ENCODE data around the gene CPTP.

CPTP gene

DNA sequence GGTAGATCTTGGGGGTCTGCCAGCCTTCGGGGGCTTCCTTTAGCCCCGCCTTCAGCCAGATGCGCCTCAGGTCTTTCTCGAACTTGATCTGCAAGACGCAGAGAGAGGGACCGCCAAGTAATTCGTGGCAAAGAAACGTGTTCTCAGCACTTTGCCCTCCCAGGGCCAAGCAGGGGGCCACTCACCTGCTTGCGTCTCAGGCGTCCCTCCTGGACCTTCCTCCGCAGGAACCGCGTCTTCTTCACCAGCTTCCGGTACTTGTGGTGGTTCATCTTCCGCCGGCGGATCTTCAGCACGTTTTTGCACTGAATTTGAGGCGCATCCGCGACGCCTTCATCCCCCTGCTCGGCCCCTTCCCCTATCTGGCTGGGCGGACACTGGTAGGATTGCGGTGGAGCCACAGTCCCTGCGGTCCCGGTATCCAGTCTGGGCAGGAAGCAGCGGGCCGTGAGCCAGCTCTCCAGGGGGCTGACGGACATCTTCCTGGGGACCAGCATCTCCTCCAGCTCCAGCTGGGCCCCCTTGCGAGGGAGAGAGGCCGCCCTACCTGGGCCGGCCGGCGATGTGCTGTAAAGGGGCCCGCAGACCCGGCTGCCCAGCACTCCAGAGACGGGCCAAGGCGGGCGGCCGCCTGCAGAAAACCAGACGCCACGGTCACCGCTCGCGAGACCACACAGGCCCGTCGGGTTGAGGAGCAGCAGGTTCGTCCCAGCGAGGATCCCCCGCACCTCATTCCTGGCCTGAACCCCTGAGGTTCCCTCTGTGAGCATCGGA is 49.4 kb downstream of the CPTP start:
- Histone ChIP-seq H3K9me2 (replicated peaks; ENCODE audit: insufficient read depth, low read length) (no peaks in the 10 kb centered on the region), H3K4me2 (ENCODE audit: low read depth, low read length, poor library complexity, severe bottlenecking) (peak overlapping the region; percentile 90), H3K27ac (ENCODE audit: low read depth, low read length) (no peak overlapping the region), H3K9me3 (ENCODE audit: insufficient read depth, low read length) (no peaks in the 10 kb centered on the region), H2AFZ (ENCODE audit: low read depth, low read length, severe bottlenecking) (no peak overlapping the region), H3K4me3 (ENCODE audit: insufficient read depth, low read length, poor library complexity, severe bottlenecking) (peak overlapping the region; percentile 97), H3F3A (ENCODE audit: insufficient read depth) (peaks cover 19% of the 10 kb centered on the region), H3K9ac (ENCODE audit: low read length) (peak overlapping the region; percentile 99), H3K79me2 (ENCODE audit: insufficient read depth, low read length) (peaks cover 18% of the 10 kb centered on the region), H3K36me3 (ENCODE audit: low read length) (no peaks in the 10 kb centered on the region), H4K20me1 (ENCODE audit: low read depth, low read length) (no peaks in the 10 kb centered on the region), H3K27me3 (ENCODE audit: low read length) (no peaks in the 10 kb centered on the region)
- TF ChIP-seq, protein P1, sequence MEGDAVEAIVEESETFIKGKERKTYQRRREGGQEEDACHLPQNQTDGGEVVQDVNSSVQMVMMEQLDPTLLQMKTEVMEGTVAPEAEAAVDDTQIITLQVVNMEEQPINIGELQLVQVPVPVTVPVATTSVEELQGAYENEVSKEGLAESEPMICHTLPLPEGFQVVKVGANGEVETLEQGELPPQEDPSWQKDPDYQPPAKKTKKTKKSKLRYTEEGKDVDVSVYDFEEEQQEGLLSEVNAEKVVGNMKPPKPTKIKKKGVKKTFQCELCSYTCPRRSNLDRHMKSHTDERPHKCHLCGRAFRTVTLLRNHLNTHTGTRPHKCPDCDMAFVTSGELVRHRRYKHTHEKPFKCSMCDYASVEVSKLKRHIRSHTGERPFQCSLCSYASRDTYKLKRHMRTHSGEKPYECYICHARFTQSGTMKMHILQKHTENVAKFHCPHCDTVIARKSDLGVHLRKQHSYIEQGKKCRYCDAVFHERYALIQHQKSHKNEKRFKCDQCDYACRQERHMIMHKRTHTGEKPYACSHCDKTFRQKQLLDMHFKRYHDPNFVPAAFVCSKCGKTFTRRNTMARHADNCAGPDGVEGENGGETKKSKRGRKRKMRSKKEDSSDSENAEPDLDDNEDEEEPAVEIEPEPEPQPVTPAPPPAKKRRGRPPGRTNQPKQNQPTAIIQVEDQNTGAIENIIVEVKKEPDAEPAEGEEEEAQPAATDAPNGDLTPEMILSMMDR (IDR thresholded peaks at IDR 0.05; ENCODE audit: insufficient read depth, low read length, poor library complexity, severe bottlenecking) = no peak
- no peak for TF ChIP-seq EZH2phosphoT487 (conservative IDR thresholded peaks at IDR 0.05; ENCODE audit: low read length)

GRCh38 chr1:1374589-1374928 is 50.0 kb downstream of the CPTP start:
- H3K9me2 ChIP-seq (replicated peaks; ENCODE audit: insufficient read depth, low read length) = no peaks in the 10 kb centered on the region
- peak overlapping the region; percentile 63 for H3K27ac ChIP-seq (ENCODE audit: low read depth, low read length)
- H3K79me2 ChIP-seq (ENCODE audit: insufficient read depth, low read length) = peaks cover 18% of the 10 kb centered on the region
- no peaks in the 10 kb centered on the region for H3K9me3 ChIP-seq (ENCODE audit: insufficient read depth, low read length)
- peak overlapping the region; percentile 97 for H3K4me3 ChIP-seq (ENCODE audit: insufficient read depth, low read length, poor library complexity, severe bottlenecking)
- no peaks in the 10 kb centered on the region for H3K36me3 ChIP-seq (ENCODE audit: low read length)
- H3F3A ChIP-seq (ENCODE audit: insufficient read depth) = peaks cover 19% of the 10 kb centered on the region
- H2AFZ ChIP-seq (ENCODE audit: low read depth, low read length, severe bottlenecking) = peak overlapping the region; percentile 72
- H3K27me3 ChIP-seq (ENCODE audit: low read length) = no peaks in the 10 kb centered on the region
- H3K9ac ChIP-seq (ENCODE audit: low read length) = peak overlapping the region; percentile 99
- no peaks in the 10 kb centered on the region for H4K20me1 ChIP-seq (ENCODE audit: low read depth, low read length)
- TF ChIP-seq EZH2phosphoT487 (conservative IDR thresholded peaks at IDR 0.05; ENCODE audit: low read length) = no peak
- TF ChIP-seq, protein P1 (IDR thresholded peaks at IDR 0.05; ENCODE audit: insufficient read depth, low read length, poor library complexity, severe bottlenecking) = no peak
- peak overlapping the region; percentile 90 for H3K4me2 ChIP-seq (ENCODE audit: low read depth, low read length, poor library complexity, severe bottlenecking)

DNA sequence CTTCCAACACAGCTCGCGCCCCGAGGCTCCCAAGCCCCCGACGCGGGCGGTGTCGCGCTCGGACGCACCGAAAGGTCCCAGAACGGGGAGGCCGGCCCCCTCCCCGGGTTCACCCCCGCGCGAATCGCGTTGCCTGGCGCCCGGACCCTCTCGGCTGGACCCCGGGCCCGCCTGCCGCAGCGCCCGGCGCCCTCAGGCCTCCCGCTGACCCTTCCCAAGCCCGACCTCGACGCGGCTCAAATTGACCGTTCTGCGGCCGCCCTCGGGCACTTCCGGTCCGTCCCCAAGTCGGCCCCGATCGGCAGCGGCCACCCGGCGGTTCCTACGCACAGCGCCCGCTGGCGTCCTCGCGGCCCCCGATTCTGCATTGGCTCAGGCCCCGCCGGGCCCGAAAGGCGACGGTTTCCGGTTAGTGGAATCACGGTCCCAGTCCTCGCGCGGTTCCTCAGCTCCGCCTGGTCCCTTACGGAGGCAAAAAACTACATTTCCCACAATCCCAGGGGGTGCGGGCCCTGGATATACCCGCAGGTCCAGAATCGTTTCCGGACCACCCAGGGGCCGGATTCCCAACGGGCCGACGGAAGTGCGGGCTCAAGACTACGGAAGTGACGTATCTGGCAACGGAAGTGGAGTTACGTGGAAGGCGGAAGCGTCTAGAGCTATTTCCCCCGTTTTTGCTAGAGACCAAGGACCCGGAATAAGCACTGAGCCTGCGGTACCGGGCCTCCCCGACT is 50.5 kb downstream of the CPTP start, which contains the start of gene AURKAIP1:
Gene AURKAIP1, minus strand, starts transcription at position 279 of the 734 bp plus-strand sequence. CDS start 451 bp downstream, outside the sequence.
- peak within 1 kb of the TSS; percentile 90 for H3K4me2 ChIP-seq (ENCODE audit: low read depth, low read length, poor library complexity, severe bottlenecking)
- peak within 1 kb of the TSS; percentile 97 for H3K4me3 ChIP-seq (ENCODE audit: insufficient read depth, low read length, poor library complexity, severe bottlenecking)
- H3K79me2 ChIP-seq (ENCODE audit: insufficient read depth, low read length) = peaks cover 18% of the 10 kb centered on the region
- peak within 1 kb of the TSS; percentile 99 for H3K9ac ChIP-seq (ENCODE audit: low read length)
- no peaks in the 10 kb centered on the region for H3K9me3 ChIP-seq (ENCODE audit: insufficient read depth, low read length)
- TF ChIP-seq EZH2phosphoT487 (conservative IDR thresholded peaks at IDR 0.05; ENCODE audit: low read length) = no peak
- TF ChIP-seq, protein P1 (IDR thresholded peaks at IDR 0.05; ENCODE audit: insufficient read depth, low read length, poor library complexity, severe bottlenecking) = no peak
- no peaks in the 10 kb centered on the region for H3K9me2 ChIP-seq (replicated peaks; ENCODE audit: insufficient read depth, low read length)
- no peaks in the 10 kb centered on the region for H4K20me1 ChIP-seq (ENCODE audit: low read depth, low read length)
- peak within 1 kb of the TSS; percentile 72 for H2AFZ ChIP-seq (ENCODE audit: low read depth, low read length, severe bottlenecking)
- no peaks in the 10 kb centered on the region for H3K36me3 ChIP-seq (ENCODE audit: low read length)
- H3F3A ChIP-seq (ENCODE audit: insufficient read depth) = peaks cover 19% of the 10 kb centered on the region
- H3K27ac ChIP-seq (ENCODE audit: low read depth, low read length) = peak within 1 kb of the TSS; percentile 63
- H3K27me3 ChIP-seq (ENCODE audit: low read length) = no peaks in the 10 kb centered on the region
